Endothelial cell of hepatic sinusoid (primary cell): ENCODE results near the gene OR52B2.
"Not testable (repeated sequence)": the region's sequence is repeated elsewhere in the genome, so short reads cannot be mapped to it uniquely, and the experiment has no call there.

ENCODE experiments used
- in situ Hi-C: cut with HindIII; loops from 2 replicates; pipeline ENCODE4 v1.10.0; 2017; ENCODE audit warnings: low sequenced_read_pairs

Gene OR52B2

DNA sequence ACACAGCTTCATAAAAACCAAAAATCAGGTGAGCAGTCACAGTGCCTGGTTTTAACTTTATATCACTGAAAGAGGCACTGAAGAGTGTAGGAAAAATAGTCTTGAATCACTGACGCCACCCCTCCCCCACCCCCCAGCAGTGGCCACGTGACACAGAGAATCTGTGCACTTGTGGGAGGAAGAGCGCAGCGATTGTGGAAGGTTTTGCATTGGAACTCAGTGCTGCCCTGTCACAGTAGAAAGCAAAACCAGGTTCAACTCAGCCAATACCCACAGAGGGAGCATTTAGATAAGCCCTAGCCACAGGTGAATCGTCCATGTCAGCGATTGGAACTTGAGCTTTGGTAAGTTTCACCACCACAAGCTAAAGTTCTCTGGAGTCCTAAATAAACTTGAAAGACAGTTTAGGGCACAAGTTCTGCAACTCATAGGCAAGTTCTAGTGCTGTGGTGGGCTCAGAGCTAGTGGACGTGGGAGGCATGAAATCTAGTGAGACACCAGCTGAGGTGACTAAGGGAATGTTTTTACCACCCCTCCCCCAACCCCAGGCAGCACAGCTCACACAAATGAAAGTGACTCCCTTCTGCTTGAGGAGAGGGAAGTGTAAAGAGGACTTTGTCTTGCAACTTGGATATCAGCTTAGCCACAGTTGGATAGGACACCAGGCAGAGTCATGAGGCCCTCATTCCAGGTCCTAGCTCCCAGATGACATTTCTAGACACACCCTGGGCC lies 13.3 kb downstream of the OR52B2 start:
- in situ Hi-C loops = no loop called here

DNA sequence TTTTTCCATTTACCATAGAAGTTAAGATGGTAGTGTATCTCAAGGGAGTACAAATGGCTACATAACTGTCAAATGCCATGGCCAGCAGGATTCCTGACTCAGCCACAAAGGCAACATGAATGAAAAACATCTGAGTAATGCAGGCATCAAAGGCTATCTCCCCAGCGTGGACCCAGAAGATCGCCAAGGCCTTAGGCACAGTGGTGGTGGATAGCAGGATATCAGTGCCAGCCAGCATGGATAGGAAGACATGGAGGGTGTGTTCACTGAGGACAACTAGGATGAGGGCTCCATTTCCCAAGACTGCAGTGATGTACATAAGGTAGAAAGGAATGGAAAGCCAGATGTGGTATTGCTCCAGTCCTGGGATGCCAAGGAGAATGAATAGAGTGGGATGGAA lies 18.0 kb downstream of the OR52B2 start:
- in situ Hi-C loops = no loop called here

DNA sequence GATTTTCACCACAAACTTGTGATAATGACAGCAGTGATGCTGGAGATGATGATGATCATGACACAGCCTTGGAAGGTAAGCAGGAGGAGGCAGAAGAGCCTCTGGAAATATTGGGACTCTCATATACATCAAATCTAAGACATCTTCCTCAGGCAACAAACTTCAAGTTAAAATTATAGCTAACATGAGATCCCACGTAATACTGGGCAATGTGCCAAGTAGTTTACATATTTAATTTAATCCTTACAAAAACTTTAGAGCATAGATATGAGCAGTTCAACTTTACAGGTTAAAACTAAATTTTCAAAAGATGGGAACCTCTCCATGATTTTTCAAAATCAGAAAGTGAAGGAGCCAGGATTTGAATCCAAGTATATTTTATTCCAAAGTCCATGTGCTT lies 19.0 kb downstream of the OR52B2 start:
- in situ Hi-C loops = no loop called here

DNA sequence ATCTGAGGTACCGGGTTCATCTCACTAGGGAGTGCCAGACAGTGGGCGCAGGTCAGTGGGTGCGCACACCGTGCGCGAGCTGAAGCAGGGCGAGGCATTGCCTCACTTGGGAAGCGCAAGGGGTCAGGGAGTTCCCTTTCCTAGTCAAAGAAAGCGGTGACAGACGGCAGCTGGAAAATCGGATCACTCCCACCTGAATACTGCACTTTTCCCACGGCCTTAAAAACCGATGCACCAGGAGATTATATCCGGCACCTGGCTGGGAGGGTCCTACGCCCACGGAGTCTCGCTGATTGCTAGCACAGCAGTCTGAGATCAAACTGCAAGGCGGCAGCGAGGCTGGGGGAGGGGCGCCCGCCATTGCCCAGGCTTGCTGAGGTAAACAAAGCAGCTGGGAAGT lies 26.4 kb downstream of the OR52B2 start:
- in situ Hi-C loops = not testable (repeated sequence)

DNA sequence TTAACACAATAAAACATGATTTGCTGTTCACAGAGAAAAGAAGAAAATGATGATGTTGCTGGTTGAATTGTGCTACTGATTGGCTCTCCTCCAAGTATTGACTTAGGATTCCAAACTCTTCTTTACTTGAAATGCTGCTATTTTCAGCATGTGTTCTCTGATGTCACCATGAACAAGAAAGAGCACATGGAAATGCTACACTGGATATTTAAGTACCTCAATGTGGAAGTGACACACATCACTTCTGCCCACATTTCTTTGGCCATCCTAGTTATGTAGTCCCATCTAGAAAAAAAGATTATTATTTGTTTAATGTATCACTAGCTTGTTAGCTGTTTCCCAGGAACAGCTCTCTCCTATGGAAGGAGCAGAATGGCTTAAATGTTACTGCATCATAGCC lies 27.2 kb downstream of the OR52B2 start:
- in situ Hi-C loops = no loop called here

DNA sequence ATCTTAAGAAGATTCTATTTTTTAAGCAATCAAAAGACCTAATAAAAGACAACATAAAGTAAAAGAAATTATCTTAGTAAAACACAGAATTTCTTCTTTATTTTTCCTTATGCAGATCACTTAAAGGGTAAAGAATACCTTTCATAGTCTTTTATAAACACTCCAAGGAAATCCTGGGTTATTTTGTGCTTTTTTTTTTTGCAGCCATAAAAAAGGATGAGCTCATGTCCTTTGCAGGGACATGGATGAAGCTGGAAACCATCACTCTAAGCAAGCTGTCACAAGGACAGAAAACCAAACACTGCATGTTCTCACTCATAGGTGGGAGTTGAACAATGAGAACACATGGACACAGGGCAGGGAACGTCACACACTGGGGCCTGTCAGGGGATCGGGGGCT lies 34.2 kb downstream of the OR52B2 start:
- in situ Hi-C loops = not testable (repeated sequence)

DNA sequence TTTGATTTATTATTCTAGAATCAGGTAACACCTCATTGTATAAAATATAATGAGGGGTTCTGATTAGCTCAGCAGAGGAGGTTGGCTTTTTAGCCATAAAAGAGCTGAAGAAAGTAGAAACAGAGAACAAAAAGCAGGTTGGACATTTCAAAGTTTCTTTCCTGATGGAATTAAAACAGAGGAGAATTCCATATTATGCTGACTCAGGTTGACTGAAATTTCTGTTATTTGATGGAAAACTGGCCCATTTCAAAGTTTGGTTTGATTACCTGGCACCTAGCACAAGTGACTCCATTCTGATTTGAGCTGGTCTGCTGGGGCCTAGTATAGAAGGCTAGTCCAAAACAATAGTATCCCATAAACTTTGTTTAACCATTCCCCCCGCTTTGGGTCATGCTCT lies 37.7 kb downstream of the OR52B2 start:
- in situ Hi-C loops = no loop called here

DNA sequence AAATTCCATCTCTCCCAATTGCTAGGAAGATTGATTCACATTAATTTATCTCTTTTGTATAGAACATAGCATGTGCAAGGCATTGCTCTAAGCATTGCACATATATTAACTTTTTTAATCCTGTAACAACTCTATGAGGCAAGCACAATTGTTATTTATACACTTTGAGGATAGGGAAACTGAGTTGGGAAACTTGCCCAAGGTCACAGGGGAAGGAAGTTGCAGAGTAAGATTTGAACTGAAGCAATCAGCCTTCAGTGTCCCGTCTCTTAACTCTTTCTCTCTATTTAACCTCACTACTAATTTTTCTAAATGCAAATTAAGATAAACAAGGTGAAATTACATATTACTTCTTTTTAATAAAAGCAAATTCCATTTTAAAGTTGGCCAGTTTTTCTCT lies 40.5 kb downstream of the OR52B2 start:
- in situ Hi-C loops = no loop called here

DNA sequence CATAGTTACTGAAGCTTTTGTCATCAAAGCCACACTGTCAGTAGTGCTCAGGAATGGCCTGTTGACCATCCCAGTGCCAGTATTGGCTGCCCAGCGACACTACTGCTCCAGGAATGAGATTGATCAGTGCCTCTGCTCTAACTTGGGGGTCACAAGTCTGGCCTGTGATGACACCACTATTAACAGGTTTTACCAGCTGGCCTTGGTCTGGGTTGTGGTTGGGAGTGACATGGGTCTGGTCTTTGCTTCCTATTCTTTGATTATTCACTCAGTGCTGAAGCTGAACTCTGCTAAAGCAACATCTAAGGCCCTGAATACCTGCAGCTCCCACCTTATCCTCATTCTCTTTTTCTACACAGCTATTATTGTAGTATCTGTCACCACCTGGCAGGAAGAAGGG lies 41.1 kb downstream of the OR52B2 start:
- in situ Hi-C loops = no loop called here

DNA sequence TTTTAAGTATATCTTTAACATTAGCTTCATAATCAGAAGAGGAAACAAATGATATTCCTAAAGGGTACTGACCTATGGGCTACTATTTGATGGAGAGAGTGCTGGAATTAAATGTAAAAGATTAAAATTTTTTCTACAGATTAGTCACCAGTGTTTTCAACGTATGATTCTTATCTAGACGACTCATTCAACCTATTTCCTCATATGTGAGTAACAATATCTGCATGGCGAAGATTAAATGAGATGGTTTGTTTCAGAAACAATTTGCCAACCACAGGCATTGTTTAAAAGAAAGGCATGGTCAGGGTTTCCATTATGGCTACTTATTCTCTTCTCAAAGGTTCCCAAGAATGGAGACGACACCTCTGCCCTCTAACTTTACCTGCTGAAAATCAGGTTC lies 42.2 kb downstream of the OR52B2 start:
- in situ Hi-C loops = no loop called here

DNA sequence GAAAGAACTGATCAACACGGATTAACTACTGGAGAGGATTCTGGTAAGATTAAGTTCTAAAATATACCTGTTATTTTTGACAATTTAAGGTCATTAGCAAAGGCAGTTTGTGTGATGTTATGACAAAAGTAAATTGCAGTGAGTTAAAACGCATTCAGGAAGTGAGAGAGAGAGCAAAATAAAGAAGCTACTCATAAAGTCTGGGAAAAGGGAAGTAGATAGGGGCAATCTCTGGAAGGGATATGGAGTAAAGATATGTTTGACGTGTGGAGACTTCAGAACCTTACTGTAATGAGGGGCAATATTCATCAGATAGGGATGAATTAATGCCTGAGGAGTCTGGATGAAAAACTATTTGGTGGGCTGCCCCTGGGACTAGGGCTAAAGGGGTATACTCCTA lies 45.9 kb downstream of the OR52B2 start:
- in situ Hi-C loops = no loop called here
